DMS153 treated with DMSO at 0.1 percent for 48 hours (cell line): Measurements from ENCODE around the gene FOXP4.
A peak's percentile ranks its signal among the peaks of the same experiment; 100 is the strongest.
"Not testable (repeated sequence)": the region's sequence is repeated elsewhere in the genome, so short reads cannot be mapped to it uniquely, and the experiment has no call there.

ENCODE experiments used
- DNase-seq: peaks from one replicate; lab custom pipeline; 2025; ENCODE audit not compliant: unreplicated experiment; lab: John Stamatoyannopoulos, UW

FOXP4 gene

DNA sequence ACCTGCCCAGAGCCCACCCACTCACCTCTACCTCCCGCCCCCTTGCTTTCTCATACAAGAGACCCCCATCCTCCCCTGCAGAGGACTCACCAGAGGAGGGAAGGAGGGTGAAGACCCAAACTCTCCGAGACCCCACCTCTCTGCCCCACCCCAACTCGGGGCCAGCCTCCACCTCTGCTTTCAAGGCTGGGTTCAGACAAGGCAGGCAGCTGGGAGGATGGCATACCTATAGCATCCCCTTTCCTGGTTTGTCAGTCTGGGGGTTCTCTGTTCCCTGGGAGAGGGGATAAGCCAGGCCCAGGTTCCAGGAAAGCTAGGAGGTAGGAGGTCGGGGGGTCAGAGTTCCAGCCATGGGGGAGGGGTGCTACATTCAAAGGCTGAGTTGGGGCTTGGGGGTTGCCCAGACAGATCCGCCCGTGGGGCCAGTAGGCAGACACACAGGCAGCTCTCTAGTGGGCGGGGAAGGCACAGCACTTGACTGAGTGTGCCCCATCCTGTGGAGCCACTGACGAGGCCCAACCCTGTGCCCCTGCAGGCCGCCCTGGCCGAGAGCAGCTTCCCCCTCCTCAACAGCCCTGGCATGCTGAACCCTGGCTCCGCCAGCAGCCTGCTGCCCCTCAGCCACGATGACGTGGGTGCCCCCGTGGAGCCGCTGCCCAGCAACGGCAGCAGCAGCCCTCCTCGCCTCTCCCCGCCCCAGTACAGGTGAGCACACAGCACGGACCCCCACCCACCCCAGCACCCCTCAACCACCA, 51.2 kb downstream of the FOXP4 start:
- DNase-seq, result no peak

DNA sequence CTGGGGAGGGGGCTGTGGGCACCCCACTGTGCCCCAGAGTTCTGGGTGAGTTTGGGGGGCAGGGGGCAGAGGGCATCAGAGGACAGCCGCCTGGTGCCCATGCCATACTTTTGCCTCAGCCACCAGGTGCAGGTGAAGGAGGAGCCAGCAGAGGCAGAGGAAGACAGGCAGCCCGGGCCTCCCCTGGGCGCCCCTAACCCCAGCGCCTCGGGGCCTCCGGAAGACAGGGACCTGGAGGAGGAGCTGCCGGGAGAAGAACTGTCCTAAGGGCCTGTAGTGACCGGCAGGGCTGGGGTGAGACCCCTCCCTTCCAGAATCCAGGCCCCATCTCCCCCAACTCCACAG, 52.5 kb downstream of the FOXP4 start:
- DNase-seq, result no peak

DNA sequence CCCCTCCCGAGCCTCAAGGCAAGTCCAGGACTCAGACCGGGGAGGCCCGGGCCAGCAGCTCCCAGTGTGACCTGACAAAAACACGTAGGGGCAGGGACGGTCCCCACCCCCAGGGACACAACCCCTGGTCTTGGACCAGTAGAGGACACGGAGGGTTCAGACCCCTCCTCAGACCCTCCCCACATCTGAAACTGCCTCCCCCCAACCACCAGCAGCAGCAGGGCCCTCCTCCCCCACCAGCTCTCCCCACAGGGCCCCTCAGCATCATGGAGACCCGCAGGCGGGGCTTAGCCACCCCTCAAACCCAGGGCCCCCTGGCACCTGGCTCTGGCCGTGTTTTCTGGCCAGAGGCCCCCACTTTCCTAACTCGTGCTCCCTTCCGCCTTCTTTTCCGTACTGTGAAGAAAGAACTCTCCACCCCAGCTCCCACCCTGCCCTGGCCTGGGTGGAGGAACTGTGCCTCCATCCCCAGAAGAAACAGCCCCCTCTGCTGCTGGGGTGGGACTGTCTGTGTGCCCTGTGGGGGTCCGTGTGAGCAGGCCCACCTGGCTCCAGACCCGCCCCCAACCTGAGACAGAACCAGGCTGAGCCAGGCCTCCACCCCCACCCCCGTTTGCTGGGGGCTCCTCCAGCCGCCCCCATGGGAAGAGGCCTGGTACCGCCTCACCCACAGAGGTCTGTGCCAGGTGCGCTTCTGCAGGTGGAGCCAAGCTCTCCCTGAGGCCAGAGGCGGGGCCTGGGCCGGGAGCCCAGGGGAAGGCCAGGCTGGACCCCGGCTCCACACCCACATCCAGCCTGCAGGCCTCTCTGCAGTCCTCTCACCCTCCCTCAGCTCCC, 53.1 kb downstream of the FOXP4 start:
- no peak for DNase-seq

DNA sequence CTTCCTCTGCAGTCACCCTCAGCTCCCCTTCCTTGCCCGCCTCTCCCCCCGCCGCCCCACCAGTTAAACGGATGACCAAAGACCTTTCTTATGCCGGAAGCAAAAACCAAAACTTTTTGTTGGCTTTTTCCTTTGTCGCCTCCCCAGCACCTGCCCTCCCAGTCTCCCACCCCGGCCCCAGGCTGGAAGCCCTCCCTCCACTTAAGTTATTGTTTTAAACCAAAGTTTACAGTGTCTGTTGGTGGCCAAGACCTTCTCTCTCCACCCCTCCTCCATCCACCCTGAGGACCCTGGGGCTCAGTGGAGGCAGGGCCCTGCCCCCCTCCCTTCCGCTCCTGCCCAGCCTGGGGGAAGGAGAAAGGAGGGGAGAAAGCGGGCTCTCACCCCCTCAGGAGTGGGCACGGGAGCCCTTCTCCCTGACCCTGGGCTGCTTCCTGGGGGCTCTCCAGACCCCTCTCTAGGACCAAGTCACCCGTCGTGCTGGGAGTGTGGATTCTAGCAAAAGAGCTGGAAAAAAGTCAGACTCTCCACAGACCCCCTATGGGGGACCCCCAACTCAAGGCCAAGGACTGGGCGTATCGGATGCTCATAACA, 53.8 kb downstream of the FOXP4 start:
- DNase-seq, result no peak

DNA sequence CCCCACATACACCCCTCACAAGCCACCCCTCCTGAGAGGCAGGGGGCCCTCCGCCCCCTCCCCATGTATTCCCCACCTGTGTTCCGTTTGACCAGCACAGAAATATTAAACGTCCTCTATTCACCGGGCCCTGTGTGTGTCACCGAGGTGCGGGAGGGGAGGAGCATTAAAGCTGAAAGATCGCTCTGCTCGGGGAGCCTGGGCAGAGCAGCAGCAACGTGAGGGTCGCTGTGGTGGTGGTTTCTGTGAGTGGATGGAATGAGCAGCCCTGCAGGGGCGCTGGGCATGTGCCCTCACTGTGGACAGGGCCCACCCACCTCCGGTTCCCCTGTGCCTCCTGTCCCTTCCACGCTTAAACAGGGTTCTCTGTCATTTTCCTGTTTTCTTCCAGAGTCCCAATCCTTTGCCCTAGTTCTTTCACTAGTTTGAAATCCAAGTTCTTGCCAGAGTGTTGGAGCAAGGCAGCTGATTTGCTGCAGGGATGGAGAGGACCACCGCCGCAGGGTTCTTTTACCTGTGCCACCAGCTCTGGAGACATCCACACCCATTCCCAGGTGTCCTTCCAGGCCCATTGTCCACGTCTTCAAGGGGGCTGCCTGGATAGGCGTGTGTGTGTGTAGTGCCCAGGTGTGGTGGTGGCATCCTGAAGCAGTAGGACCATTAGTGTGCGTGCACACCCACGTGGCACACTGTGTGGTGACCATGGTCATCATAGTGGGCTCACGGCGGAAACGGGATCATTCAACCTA, 54.5 kb downstream of the FOXP4 start:
- no peak for DNase-seq

DNA sequence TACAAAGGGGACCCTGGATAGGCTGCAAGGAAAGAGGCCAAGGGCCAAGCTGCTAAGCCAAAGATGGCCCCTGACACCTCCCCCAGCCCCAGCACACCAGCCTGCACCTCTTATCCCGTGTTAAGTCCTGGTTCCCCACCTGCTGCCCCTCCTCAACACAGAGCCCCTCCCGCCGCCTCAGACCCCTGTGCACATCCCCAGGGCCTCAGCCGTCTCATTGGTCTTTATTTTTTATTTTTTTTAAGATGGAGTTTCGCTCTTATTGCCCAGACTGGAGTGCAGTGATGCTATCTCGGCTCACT, 55.0 kb downstream of the FOXP4 start:
- DNase-seq, result no peak

DNA sequence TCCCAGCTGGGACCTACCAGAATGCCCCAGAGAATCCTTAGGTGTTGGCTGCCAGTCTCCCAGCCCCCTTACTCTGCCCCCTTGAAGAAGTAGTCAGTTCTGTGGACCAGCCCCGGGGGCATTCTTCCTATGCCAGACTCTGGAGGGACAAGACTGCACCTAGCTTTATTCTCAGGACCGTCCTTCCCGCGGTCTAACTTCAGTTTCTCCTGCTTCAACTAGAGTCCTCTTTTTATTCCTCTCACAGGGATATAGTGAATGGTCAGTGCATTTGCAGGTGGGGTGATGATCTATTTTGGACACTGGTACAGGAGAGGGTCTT, 56.2 kb downstream of the FOXP4 start:
- DNase-seq, result no peak

DNA sequence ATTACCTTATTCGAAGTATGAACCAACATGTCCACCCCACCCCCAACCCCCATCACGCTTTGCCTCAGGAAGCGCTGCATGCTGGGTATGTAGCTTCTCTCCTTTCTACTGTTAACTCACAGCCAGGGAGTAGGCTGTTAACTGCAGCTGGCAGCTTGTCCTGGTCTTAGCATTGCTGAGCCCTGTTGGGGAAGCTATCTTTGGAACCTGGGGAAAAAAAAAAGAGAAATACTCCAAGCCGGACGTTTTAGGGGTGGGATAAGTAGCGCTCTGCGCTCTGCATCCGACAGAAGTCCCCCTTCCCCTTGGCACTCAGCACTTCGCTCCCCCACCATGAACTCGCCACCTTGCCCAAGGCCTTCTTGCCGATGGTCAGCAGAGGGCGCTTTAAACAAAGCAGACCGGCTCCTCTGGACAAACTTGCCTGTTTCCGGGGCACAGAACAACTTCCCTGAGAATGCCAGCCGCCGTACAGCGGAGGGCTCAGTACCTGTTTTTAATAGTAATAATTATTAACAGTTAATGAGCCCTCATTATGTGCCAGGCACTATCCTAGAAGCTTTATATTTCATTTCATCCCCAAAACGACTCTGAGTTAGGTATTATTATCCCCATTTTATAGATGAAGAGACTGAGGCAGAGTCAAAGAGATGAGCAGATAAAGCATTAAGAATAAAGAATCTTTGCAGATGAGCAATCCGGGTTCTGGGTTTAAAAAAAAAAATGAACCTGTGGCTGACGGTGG, 56.9 kb downstream of the FOXP4 start:
- peak; percentile 83 for DNase-seq

DNA sequence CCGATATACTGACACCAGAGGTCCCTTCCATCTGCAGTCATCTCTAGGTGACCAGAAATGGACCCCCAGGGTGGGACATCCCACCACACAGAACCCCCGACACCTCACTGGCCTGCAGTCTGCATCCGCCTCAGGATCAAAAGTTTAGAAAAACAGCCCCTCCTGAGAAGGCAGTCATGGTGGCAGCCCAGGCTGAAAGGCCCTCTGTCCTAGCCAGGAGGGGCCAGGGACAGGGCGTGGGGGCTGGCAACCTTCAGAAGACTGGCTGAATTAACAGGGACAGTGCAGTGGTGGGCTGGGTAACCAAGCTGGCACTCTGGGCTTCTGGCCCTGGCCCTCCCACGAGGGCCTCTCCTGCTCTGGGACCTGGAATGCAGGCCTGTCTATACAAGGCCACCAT, 57.8 kb downstream of the FOXP4 start:
- no peak for DNase-seq

DNA sequence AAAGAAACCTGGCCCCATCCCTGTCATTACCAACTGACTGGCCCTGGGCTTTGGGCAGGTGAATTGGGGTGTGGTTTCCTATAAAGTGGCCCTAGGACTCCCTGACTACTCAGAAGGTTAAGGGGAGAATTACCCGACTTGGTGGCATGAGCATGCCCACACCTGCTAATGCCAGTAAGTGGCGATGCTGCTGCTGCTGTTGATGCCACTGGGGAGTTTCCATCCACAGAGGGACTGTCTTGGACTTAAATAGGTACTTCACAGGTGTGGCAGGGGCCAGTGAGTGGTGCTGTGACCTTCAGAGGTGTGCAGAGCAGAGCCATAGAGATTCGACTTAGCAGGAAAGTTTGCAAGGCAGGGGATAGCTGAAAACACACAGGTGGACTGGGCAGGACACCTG, 59.5 kb downstream of the FOXP4 start:
- no peak for DNase-seq

DNA sequence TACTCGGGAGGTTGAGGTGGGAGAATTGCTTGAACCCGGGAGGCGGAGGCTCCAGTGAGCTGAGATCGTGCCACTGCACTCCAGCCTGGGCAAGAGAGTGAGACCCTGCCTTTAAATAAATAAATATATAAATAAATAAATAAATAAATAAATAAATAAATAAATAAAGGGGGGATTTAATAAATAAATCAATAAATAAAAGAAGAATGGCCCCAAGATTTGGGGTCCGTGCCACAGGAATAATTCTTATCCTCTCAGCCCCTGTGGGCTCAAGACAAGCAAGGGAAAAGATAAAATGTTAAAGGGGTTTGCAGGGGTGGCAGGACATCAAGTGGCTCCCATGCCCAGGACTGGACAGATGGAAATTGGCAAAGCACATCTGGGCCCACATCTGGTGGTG, 60.9 kb downstream of the FOXP4 start:
- DNase-seq, result no peak

DNA sequence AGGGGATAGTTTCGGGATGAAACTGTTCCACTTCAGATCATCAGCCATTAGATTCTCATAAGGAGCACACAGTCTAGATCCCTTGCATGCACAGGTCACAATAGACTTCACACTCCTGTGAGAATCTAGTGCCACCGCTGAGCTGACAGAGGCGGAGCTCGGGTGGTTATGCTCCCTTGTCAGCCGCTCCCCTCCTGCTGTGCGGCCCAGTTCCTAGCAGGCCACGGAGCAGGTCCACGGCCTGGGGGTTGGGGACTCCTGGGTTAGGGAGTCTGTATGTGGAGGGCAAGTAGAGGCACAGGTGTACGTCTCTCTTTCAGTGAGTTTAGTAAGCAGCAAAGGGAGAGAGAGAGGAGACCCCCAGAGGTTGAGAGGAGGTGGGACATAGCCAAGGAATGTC, 61.6 kb downstream of the FOXP4 start:
- no peak for DNase-seq

DNA sequence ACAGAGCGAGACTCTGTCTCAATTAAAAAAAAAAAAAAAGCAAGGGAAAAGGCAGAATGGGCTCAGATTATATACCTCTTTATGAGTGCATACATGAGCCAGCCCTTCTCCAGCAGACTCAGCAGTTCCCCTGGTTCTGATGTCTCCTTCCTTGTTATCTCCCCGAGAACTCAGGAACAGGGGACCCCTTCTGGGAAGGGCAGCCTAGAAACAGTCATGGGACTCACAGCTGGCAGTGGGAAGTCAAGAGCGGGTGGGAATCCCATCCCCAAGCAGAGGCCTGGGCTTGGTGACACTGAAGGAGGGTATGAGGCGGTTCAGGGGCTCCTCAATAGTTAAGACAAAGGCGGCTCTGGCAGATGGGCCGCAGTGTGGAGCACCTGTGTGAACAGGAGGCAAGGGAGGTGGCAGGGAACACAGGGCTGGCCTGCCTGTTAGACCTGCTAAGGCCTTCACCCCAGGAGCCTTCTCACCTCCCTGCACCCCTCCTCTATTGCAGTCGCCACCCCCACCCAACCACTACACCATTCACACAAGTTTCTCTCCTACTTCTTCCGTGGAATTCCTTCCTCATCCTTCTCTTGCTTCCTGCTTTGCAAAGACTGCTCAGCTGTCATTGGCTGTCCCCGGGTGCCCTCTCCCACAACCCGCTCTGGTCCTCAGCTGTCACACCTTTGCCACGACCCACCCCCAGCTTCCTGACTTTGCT, 62.4 kb downstream of the FOXP4 start:
- DNase-seq, result no peak

DNA sequence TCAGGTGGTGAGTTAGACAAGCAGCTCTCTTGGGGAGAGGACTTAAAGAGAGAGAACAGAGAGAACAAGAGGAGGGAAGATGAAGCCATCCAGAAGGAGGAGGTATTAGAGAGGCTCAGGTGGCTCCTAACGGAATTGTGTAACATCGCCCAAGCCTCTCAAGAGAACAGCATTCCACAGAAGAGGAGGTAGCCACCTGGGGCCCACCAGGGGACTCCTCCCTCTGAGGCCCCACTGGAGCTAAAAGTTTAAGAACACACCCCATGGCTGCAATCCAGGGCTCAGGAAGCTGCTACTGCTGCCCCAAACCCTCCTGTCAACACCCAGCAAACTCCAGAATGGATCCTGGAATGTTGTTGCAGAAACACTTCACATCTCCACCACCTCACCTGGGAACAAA, 68.5 kb downstream of the FOXP4 start:
- no peak for DNase-seq

DNA sequence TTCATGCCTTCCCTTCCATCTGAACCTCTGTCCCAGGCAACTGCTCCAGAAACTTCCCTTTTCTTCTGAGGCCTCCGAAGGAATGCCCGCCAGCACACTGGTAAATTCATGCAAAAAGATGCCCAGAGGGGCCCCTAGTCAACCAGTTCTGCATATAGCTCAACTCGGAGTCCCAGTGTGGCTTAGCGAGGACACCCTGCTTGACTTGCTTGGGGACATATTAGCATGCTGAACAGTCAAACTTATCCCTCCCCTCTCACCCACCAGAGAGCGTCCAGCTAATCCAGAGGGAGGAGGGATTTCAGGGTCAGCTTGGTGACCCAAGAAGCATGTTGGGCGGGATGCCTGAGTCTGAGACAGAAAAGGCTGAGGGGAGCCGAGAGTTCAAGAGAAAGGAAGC, 69.1 kb downstream of the FOXP4 start:
- DNase-seq, result no peak

DNA sequence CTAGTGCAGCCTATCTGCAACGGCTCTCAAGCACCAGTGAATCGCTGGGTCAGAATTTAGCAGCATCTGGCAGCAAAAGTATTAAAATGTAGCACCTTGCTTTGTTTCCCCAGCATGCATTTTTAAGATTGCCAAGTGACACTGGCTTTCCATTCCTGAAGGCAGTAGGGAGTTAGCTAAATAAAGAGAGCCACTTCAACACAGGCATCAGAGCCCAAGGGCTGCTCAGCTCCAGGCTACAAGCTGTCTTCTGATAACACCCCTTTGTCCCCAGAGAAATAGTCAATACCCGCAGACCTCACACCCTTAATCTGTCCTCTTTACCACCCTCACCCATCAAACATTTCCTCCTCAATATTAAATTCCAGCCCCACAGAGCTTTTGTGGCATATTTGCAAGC, 72.4 kb downstream of the FOXP4 start:
- no peak for DNase-seq

DNA sequence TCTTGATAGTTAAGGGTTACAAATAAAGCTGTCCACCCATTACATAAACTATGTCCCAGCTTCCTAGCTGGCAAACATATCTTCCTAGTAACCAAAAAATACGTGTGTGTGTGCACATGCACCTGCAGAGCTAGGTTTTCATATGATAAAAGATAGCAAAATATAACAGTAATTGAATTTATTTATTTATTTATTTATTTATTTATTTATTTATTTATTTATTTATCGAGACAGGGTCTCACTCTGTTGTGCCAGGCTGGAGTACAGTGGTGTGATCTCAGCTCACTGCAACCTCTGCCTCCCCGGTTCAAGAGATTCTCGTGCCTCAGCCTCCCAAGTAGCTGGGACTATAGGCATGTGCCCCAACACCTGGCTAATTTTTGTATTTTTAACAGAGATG, 73.0 kb downstream of the FOXP4 start:
- not testable (repeated sequence) for DNase-seq

DNA sequence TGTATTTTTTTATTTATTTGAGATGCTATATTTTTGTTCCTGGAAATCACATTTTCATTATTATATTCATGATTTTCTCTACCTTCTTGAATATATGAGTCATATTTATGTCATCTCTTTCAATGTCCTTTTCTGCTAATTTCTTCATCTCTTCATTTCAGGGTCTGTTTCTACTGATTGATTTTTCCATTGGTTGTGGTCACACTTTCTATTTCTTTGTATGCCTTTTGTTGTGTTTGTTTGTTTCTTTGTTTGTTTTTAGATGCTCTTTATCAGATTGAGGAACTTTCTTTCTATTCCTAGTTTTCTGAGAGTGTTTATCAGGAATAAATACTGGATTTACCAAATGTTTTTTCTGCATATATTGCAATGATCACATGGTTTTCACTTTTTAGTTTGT, 75.2 kb downstream of the FOXP4 start:
- no peak for DNase-seq

DNA sequence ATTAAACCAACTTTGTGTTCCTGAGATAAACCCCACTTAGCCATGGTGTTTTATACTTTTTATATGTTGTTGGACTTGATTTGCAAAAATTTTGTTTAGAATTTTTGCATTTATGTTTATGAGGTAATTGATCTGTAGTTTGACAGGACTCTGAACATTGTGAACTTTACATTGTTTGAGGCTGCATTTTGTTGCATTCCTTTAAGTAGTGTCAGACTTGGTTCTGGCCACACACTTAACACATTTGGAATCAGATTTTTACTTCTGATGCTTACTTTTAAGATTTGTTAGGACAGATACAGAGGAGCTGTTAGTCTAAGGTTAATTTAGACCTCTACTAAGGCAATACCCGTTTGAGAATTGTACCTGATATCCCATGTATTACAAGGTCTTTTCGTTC, 75.6 kb downstream of the FOXP4 start:
- no peak for DNase-seq

DNA sequence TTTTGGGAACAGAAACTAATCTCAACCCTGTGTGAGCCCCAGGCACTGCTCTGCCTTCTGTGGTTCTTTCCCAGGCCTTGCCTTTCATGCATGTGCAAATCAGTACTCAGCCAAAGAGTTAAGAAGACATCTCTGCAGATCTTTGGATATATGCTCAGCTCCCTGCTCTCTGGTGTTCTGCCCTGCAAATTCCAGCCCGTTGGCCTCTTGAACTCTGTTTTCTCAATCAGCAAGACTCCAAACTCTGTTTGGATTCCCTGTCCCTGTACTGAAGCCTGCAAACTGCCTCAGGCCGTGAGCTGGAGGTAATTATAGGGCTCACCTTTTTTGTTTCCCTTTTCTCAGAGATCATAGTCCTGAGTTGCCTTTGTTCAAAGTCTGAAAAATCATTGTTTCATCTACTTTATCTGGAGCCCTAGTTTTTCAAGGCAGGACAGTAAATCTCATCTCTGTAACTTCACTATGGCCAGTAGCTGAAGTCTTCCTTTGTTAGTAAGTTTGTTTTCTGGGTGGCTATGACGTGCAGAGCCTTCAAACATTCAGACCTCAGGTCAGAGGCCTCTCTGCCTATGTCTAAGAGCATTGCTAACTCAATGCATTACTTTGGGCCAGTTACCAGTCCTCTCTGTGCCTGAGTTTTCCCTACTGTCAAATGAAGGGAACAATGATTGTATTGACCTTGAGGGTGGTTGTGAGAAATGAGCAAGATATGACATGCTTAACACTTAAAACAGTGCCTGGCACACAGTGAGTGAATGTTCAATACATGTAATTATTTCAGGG, 76.2 kb downstream of the FOXP4 start:
- no peak for DNase-seq
